HG03097 (cell line): ENCODE results near the gene PIM3.
"Not testable (repeated sequence)": the region's sequence is repeated elsewhere in the genome, so short reads cannot be mapped to it uniquely, and the experiment has no call there.

Experiments used
- ATAC-seq: cut with Tn5 transposase; IDR thresholded peaks from one replicate; pipeline ENCODE4 v1.9.1; 2021; ENCODE audit not compliant: unreplicated experiment, low FRiP score

Gene PIM3

DNA sequence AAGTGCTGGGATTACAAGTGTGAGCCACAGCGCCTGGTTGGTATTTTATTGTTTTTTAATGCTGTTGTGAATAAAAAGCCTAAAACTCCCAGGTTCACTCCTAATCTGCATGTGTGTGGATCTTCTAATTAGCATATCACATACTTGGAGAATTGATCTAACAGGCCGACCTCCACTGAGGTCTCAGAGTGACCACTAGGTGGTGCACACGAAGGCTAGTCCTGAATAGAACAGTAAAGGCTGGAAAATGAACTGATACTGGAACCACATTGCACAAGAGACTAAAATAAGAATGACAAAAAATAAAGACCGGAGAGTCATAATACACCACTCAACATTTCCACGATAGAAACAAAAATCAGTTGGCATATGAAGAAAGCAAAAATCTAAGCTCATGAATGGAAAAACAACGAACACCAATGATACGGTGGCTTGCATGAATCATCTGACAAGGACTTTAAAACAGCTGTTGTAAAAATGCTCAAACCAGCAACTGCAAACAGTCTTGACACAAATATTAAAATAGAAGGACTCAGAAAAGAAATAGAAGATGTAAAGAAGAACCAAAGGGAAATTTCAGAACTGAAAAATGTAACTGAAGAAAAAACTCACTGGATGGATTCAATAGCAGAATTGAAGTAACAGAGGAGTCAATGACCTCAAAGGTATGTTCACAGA lies 19.2 kb downstream of the PIM3 start:
- ATAC-seq = no peak

DNA sequence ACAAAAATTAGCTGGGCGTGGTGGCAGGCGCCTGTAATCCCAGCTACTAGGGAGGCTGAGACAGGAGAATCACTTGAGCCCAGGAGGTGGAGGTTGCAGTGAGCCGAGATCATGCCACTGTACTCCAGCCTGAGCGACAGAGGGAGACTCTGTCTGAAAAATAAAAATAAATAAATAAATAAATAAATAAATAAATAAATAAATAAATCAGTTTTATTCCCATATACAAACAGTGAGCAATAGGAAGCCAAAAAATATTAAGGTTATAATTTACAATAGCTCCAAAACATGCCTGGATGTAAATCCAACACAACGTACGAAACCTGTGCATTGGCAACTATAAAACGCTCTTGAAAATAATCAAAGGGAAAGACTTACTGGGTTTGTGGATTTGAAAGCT lies 21.2 kb downstream of the PIM3 start:
- ATAC-seq = not testable (repeated sequence)

DNA sequence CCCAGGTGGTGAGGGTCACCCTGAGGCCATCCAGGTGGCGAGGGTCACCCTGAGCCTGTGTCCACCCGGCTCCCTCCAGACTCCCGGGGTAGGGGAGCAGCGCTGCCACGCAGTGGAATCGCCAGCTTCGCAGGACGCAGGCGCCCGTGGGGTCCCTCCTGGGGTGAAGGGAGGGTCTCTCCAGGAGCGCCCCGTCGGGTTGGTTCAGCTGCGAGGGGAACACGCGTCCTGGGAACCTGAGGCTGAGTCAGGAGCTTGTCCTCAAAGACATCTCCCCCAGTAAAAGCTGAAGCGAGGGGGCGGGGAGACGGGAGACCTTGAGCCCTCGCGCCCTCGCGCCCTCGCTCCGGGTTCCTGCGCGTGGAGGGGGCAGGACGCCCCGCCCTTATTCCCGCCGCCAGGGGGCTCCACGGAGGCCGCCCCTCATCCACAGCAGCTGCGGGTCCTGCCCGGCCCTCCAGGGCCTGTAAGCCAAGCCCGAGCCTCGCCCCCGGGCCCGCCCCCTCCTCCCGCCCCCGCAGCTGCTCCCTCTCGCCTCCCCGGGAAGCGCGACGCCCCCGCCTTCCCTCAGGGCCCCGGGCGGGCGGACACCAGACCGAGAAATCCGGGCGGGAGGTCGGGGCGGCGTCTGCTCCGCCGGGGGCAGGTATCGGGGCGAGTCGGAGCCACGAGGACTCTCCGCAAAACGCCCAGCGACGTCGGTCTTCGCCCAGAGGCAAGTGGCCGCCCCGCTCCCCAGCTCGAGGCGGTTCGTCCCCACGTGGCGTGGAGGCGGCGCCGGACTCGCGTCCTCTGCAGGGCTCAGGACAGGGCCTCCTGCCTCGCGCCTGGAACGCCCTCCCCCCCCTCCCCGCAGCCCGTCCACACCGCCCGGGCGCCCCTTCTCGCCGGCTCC lies 22.8 kb downstream of the PIM3 start:
- ATAC-seq = no peak

DNA sequence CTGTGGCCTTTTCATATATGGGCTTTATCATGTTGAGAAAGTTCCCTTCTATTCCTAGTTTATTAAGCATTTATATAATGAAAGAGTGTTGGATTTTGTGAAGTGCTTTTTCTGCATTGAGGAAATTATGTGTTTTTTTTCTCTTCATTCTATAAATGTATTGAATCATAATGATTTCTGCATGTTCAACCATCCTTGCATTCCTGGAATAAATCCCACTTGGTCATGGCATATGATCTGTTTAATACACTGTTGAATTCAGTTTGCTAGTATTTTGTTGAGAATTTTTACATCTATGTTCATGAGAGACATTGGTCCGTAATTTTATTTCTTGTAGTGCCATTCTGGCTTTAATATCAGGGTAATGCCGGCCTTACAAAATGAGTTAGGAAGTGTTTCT lies 25.8 kb downstream of the PIM3 start:
- ATAC-seq = no peak

DNA sequence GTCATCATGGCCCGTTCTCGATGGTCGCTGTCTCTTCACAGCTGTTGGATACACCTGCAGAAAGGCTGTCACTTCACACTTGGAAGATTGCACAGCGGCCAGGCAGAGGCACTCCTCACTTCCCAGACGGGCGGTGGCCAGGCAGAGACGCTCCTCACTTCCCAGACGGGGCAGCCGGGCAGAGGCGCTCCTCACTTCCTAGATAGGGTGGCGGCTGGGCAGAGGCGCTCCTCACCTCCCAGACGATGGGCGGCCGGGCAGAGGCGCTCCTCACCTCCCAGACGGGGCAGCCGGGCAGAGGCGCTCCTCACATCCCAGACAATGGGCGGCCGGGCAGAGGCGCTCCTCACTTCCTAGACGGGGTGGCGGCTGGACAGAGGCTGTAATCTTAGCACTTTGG lies 29.3 kb downstream of the PIM3 start:
- ATAC-seq = not testable (repeated sequence)

DNA sequence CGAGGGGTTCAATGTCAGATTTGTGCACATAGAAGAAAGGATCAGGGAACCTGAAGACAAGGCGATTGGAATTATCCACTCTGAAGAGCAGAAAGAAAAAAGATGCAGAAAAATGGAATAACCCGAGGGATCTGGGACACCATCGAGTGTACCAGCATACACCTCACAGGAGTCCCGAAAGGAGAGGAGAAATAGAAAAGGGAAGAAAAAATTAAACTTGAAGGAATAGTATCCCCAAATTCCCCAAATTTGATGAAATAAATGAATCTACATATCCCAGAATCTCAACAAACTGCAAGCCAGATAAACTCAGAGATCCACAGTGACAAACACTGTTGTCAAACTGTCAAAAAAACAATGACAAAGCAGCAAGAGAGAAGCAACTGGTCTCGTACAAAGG lies 30.6 kb downstream of the PIM3 start:
- no peak for ATAC-seq

DNA sequence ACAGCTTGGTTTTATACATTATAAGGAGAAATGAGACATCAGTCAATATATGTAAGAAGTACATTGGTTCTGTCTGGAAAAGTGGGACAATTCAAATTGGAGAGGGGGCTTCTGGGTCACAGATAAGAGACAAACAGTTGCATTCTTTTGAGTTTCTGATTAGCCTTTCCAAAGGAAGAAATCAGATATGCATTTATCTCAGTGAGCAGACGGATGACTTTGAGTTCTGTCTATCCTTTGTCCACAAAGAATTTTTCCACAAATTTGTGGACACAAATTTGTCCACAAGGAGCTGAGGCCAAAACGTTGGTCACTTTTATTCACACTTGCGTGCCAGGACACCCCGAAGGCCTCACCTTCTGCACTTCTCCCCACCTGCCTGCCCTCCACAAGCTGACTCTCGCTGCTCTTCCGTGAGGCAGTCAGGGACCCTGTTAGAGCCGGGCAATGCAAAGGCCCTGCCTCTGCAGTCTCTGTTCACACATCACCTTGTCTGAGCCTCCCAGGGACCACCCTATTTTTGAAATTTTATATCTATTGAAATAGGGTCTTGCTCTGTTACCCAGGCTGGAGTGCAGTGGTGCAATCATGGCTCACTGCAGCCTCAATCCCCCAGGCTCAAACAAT lies 31.4 kb downstream of the PIM3 start:
- no peak for ATAC-seq

DNA sequence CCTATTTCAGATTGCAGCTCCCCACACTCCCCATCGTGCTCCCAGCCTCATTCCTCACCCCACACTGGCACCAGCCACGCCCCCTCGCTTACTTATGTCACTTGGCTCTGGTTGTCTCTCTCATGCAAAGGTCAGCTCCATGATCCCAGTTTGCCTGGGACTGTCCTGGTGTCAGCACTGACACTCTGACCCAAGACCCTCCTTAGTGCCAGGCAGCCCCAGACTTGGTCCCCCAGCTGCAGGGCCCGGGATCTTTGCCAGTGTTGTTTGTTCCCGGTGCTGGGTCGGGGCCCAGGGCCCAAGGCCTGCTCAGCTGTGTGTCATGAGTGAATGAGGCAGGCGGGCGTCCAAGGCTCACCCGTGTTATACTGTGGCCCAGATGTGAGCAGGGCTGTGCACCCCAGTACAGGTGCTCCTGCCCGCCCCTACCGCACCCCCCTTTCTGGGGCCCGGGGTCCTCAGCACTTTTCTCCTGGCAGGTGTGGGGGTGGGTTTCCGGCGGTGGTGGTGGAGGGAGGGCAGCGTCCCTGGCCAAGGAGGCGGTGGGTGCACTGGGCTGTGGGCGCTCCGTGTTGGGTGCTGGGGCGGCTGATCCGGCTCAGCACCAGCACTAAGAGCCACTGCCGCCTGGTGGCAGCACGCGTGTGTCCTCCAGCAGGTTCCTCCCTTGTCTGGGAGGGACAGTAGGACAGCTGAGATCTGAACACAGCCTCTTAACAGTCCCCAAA lies 32.5 kb downstream of the PIM3 start:
- ATAC-seq = no peak

DNA sequence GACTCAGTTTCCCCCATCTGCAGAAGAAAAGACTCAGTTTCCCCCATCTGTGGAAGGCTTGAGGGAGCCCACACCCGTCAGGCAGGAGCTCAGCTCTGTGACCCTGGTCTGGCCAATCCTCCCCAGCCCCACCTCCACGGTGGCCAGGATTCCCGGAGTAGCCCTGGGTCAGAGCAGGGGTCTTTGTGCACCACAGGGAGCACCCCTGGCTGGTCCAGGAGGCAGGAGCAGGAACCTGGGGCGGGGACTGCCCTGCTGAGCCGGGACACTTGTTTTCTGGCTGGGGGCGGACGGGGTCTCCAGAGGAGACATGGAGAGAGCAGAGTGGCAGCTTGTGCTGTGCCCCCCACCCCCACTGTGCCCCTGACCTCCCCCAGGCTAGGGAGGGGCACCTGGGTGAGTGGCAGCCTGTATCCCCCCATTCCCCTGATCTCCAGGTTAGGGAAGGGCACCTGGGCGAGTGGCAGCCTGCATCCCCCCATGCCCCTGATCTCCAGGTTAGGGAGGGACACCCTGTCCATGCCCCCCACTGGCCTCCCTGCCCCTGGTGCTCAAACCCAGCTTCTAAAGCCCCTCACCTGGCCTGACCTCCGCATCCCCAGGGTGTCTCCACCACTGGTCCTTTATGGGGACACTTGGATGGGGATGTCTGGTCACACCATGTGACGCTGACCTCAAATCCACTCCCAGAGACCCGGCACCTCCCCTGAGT lies 33.2 kb downstream of the PIM3 start:
- ATAC-seq = no peak

DNA sequence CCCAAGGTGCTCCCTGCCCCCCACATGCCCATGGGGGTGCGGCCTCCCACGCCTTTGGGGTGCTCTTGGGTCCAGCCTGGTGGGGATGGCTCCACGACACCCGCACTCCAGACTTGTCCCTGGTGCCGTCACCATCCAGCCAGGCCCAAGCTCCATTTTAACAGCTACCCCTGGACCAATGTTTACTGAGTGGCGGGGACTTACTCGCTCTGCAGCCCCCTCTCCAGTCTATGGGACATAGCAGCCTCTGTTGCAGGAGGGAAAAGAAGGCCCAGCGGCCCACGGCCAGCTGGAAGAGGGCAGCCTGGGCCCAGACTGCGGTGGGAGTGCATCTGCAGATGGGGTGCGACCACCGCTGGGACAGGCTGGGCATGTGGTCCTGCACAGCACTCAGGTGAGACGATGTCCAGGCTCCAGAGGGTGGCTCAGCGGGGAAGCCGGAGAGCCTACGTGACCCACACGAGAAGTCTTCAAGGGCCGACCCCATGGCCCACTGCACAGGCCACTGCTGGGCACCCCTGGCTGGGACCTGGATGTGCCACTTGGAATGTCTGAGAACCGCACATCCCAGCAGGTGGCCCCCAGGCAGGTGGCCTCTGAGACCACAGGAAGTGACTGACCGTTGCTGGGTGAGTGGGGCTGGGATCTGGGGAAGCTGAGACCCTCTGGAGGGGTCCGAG lies 33.9 kb downstream of the PIM3 start:
- no peak for ATAC-seq

DNA sequence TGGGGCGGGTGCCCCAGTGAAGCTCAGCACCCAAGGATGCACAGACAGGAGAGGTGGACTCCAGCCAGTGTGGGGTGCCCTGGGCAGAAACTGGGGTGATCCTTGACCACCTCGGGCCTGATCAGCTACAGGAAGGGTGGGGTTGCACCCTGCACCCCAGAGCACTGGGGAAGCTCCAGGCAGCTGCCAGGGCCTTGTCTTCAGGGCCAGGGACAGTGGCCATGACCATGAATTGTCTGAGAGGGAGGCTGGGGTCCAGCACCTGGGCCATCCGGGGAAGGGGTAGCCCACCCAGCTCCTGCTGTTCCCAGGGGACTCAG lies 34.4 kb downstream of the PIM3 start:
- ATAC-seq = no peak

DNA sequence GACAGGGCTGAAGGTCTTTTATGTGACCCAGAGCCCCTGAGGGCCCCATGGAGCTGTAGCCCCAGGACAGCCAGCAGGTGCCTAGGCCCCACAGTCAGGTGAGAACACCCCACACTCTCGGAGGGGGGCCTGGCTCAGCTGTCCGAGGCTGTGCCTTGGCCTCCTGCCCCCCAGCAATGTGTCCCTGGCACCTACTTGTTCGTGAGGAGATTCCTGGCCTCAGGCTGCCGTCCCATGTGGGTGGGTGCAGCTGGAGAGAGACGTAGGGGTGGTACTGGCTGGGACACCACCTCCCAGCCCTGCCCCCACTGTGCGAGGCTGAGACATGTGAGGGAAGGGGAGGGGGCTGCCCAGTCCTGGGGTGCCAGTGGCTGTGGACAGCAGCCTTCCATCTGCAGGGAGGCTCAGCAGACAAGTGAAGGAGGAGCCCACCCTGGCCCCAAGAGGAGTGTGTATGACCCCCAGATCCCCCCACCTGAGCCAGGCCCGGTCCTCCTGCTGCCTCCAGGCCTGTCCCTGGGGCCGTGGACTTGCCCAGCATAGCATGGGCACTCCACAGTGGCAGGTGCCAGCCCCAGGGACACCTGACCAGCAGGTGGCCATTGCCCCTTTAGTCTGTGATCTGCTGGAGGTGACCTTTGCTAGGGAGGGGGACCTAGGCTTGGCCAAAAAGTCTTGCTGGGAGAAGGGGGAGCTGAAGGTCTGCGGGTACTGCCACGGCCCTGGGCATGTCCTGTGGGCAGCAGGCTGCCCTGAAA lies 35.0 kb downstream of the PIM3 start:
- ATAC-seq = no peak

DNA sequence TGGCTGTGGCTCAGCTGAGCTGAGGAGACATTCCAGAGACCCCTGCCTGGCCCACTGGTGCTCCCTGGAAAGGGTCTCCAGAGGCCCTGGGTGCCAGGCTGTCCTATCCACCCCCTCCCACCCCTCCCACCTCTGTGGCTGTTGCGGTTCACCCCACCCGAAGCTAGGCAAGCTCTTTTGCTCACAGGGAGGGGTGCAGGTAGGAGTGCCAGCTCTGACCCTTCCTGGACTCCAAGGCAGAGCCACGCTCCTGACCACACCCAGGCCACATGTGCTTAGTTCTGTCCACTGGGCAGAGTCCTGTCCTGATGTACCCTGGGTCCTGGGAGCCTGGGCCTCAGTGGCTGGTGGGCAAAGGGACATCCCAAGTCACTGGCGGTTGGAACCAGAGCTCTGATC lies 35.5 kb downstream of the PIM3 start:
- no peak for ATAC-seq

DNA sequence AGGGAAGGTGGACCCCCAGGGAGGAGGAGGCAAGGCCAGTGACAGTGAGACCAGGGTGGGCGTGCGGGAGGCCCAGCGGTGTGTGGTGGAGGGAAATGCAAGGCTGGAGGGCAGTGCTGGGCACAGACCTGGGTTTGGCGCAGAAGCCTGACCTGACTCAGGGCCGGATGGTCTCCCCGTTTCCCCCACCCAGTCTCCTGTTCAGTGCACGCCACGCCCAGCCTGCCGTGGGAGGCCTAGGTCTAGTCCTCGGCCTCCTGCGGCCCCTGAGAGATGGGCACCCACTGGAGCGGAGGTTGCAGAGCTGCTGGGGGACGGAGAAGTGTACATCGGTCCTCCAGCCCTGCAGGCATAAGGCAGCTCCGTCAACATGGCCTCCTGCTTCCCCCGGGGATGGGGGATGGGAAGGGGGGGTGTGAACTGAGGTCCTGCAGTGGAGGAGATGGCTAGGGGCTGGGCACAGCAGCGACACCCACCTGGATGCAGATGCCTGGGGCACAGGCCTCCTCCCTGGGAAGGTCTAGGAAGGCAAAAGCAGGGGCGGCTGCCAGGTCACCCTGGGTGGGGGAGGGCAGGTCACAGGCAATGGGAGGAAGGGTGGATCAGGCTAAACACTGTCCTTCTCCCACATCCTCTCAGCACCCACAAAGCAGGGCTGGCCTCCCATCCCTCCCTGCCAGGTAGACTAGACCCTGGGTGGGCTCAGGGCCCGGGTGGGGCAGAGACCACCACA lies 36.1 kb downstream of the PIM3 start:
- ATAC-seq = no peak

DNA sequence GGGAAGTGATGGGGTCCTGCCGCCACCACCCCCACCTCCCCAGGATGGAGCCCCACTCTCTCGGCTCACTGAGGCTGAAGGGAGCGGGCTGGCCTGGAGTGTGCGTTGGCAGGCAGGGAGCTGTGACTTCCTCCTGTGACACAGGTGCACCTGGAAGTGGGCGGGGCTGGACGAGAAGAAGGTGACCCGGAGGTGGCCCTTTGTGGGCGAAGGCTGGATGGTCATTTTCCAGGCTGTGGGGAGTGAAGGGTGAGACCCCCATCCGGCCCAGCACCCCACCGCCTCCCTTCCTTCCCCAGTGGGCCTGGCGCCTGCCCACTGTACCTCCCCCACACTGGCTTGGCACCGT lies 36.7 kb downstream of the PIM3 start:
- no peak for ATAC-seq

DNA sequence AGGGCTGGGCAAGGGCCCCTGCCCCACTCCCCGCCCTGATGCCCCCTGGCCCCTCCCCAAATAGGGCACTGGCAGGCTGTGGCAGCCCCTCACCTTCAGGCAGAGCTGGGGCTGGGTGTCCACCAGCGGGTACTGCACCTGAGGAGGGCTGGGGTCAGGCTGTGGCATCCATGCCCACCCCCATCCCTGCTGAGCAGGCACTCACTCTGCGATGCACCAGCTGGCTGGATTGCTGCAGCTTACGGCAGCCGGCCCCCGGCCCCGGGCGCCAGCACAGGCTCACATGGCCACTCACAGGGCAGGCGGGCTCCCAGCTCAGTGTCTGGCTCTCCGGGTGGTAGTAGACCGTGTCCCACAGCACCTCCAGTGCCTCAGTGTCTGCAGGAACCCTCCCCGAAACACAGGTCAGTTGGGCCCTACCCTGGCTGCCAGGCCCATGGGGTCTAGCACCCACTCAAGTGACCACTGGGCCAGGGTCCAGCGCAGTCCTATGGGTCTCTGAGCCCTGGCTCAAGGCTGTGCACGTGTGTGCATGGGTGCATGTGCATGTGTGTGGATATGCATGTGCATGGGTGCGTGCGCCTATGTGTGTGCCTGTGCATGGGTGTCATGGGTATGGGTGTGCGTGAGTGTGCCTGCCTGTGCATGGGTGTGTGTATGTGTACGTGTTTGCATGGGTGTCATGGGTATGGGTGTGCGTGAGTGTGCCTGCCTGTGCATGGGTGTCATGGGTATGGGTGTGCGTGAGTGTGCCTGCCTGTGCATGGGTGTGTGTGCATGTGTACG lies 37.6 kb downstream of the PIM3 start:
- no peak for ATAC-seq

DNA sequence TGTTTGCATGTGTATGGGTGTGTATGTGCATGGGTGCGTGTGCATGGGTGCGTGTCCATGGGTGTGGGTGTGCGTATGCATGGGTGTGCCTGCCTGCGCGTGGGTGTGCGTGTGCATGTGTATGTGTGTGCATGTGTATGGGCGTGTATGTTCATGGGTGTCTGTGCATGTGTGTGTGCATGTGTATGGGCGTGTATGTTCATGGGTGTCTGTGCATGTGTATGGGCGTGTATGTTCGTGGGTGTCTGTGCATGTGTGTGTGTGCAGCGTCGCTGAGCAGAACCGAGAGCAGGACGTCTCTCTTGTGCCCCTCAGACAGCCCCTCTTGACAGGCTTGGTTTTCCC lies 38.1 kb downstream of the PIM3 start:
- ATAC-seq = no peak
